Loucy (cell line): ENCODE results near the gene OGA.

Source experiments
- CTCF ChIP-seq: fragments of 200-600 bp; sonication (generic); conservative IDR thresholded peaks from 2 replicates; pipeline ENCODE4 v1.5.1; 2014; ENCODE audit warnings: mild to moderate bottlenecking, antibody characterized with exemption, low read length
- EZH2phosphoT487 ChIP-seq: fragments of 200-600 bp; IDR thresholded peaks from 2 replicates; pipeline ENCODE4 v1.6.1; 2018; ENCODE audit warnings: antibody characterized with exemption, mild to moderate bottlenecking, moderate library complexity, borderline replicate concordance

GRCh38 chr10:101848408-101848807 lies 30.2 kb upstream of the OGA start:
- TF ChIP-seq CTCF (no peak), EZH2phosphoT487 (no peak)
